Stimulated activated CD4-positive, alpha-beta T cell treated with anti-CD3 and anti-CD28 coated beads, Interleukin-15, amount 100 ng/mL, for 1 hour (primary cell): ENCODE data around the gene CHID1.

Source experiments
- DNase-seq, 2 donors: peaks; one replicate each; pipeline ENCODE4 v3.0.0-alpha.2; 2020; ENCODE audit warnings: low read depth in 1 of 2, low spot score in 1 of 2

The CHID1 gene

DNA sequence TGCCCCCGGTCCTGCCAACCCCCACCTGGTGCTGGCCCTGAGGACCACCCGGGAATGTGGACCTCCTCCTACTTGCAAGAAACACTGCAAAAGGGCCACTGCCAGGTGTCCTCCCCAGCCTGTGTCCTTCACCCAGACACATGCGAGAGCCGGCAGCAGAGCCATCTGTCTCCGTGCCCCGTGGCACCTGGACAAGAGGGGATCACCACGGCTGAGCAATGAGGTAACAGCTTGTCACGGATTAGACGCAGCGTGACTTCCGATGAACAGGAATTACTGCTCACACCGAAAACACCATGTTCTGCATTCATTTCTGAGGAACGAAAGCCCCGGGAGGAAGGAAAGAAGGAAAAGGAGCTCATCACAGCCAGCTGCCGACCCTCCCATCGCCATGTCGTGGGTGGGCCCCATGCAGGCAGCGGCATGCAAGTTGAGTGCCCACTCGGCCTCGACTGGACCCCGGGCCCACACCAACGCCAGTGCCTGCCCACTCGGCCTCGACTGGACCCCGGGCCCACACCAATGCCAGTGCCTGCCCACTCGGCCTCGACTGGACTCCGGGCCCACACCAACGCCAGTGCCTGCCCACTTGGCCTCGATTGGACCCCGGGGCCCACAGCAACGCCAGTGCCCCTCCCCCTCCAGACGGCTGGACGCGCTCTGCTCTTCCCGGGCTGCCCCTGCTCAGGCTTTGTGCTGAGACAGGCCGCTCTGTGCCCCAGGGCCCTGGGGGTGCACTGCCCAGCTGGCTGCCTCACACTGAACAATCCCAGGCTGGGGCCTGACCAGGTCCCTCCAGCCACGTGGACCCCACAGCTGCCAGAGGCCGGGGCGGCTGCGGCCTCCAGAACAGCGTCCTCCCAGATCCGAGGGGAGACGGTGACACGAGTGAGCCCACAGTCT lies 22.0 kb downstream of the CHID1 start:
- no peak for DNase-seq

DNA sequence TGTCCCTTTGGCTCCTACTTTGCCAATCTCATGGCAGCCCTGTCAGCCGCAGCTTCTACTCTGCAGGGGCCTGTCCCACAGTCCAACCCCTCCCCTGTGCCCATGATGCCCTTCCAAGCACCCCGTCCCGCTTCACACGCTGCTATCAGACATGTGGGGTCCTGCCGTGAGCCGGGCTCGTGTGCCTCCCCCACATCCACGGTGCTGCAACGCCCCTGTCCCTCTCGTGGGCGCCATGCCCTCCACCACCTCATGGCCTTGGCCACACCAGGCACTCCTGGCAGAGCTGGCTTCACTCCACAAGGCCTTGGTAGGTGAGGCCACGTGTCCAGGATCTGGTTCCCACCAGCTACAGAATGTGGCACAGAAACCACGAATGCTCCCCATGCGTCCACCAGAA lies 23.0 kb downstream of the CHID1 start:
- DNase-seq = no peak

DNA sequence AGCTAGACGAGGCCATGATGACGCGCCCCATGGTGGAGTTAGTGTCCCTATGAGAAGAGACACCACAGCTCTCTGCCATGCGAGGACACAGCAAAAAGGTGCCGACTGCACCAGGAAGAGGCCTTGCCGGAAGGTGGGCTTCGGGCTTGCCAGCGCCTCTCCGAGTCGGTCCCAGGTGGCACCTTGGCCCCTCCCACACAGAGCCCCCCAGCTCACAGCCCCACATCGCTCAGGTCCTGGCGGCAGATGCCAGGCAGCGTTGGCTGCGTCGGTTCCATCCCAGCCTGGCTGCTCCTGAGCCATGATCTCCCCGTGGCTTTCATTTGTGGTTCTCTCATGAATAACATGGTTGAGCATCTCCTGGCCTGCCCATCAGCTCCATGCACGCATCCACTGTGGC lies 24.0 kb downstream of the CHID1 start:
- no peak for DNase-seq

DNA sequence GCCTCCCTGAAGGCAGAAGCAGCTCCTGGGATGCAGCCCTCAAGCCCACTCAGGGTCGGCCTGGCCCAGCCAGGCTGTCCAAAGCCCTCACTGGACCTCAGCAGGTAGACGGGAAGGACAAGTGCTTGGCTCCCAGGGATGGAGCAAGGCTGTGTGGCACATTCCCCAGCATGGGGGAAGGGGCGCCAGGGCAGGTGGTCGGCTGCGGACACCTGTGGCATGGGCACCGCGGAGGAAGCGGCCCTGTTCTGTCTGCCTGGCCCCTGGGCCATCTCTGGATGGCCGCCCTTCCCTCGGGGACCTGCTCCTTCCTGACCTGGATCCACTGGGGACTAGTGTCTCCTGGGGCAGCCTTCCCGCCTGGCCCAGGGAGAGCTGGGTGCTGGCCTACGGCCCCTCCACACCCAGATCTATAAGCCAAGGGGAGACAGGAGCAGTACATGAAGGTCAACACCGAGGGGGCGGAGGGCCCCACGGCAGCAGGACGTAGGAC lies 26.0 kb downstream of the CHID1 start:
- DNase-seq = no peak

DNA sequence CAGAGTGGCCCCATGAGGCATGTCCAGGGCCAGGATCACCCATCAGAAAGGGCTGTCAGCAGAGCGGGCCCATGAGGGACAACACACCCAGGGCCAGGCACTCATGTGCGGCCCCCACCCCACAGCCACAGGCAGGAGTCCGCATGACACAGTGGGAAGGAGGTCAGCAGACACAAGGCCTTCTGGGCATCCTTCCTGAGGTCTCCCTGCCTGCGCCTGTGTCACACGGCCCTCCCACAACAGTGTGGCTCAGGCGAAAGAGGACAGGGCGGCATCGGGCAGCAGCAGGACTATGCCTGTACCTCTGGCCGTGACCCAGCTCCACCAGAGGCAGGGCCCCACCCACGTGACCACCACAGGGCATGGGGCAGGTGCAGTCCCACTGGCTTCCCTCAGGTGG lies 27.1 kb downstream of the CHID1 start:
- DNase-seq = no peak

DNA sequence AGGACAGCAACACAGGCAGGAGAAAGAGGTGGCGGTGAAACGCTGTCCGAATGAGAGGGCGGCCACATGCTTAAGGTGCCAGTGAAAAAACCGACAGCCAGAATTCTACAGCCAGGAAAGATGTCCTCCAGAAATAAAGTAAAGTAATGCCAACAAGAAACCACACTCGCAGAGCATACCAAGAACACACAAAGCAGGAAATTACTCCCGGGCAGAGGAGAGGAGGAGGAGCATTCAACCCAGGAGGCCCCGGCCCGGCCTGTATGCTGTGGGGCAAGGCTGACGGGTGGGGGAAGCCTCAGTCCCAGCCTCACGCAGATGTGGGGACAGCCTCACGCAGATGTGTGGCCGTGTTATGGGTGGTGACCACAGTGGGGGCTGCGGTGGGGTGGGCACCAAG lies 28.0 kb downstream of the CHID1 start:
- DNase-seq = no peak

DNA sequence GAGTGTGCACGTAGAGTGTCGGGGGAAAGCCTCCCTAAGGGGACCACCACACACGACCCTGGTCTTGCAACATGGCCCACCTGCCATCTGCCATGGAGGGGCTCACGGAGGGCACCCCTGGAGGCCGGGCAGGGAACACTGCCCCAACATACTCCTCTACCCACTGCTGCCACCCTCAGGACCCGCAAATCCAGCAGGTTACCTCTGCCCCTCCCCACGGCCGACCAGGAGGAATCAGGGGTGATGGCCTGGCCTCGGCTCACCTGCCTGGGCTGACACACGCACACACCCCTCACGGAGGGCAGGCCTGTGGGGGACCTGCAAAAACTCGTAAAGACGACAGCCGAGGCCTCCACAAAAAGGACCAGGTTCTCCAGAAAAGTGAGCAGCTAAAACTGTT lies 30.2 kb downstream of the CHID1 start:
- no peak for DNase-seq

DNA sequence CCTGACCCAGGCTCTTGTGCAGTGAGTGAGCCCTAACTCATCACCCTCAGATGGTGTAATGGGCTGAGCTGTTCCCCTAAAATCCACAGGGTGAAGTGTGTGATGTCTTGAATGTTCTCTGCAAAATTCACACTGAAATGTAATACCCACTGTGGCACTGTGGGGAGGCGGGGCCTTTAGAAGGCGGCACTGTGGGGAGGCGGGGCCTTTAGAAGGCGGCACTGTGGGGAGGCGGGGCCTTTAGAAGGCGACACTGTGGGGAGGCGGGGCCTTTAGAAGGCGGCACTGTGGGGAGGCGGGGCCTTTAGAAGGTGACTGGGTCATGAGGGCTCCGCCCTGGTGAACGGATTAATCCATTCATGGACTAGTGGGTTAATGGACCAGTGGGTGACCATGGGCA lies 33.0 kb downstream of the CHID1 start:
- DNase-seq = no peak

DNA sequence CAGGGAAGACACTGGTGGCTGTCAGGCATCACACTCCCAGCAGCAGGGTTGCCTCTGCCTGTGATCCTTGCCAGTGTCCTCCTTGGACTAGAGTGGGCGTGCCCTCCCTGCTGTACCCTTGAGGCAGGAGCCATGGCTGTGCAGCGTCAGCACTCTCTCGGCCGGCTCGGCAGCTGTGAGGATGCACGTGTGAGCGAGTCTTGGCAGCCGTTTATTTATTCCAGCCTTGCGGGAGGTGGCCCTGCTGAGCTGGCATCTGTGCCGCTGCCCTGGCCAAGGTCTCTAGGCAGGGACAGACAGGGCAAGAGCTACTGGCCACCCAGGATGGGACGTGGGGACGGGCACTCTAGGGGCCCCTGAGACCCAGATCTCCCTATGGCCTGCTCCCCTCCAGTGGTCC lies 34.1 kb downstream of the CHID1 start:
- no peak for DNase-seq

DNA sequence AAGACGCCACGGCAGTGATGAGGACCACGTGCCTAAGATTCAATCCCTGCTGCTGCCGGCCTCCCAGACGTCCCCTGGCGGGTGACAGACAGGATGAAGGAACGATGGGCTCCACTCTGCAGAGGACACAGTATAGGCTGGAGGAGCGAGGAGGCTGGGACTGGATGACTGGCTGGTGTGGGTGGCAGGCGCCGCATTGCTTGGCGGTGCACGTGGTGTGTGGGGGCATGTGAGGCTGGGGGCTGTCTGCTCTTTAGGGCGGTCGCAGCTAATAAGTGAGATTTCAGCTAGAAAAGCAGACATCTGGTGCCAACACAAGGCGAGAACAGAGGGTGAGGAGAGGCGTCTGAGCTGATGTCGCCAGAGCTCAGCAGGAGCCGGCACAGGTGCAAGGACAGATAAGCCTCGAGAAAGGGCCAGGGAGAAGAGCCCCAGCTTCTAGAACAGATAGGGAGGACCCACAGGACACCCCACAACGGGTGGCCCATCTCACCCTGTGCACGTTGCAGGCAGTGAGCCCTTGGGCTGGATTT lies 34.8 kb downstream of the CHID1 start:
- no peak for DNase-seq

DNA sequence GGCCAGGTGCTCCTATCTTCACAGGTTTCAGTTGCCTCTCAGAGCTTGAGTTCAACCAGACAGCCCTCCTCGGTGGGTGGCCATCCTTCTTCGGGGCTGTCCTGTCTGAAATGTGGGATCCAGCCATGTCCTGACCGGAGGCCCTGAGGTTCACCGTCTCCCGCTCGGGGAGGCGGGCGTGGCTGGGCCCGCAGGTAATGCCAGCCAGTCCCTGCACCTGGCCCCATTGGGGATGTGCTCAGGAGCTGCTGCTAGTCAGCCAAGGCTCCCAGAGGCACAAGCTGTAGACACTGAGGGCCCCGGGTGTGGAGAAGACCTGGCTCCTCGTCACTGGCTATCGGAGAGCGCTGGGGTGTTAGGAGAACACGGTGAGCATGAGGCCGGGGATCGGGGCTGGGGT lies 35.4 kb downstream of the CHID1 start:
- DNase-seq = no peak

DNA sequence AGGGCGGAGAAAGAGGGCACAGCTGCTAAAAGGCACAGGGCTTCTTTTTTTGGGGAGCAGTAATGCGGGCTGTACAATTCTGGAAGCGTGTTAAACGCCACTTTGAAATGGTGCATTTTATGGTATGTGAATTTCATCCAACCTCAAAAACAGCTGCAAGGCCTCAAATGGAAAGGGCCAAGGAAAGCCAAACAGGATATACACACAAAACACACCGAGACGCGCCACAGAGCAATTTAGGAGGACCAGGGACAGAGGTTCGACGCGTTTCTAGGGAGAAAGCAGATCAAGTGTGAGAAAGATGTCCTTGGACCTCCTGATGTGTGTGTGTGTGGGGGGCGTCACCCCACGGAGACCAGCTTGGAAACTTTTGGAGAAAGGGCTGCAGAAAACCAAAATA lies 36.9 kb downstream of the CHID1 start:
- DNase-seq = no peak

DNA sequence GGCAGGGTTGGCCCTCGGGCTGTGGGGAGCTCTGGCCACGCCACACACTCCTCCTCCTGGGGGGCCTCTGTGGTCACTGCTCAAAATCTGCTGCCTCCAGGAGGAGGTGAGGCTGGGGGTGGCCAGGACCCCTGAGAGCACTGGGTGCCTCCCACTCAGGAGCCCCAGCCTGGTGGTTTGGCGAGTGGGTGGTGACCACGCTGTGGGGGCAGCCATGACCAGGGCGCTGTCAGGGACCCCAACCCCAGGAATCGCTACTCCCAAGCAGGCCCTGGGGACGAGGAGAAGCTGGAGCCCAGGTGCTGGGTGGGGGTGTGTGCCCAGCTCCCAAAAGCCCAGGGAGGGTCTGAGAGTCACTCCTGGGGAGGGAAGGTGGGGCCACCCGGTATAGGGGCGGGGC lies 37.8 kb downstream of the CHID1 start:
- no peak for DNase-seq

DNA sequence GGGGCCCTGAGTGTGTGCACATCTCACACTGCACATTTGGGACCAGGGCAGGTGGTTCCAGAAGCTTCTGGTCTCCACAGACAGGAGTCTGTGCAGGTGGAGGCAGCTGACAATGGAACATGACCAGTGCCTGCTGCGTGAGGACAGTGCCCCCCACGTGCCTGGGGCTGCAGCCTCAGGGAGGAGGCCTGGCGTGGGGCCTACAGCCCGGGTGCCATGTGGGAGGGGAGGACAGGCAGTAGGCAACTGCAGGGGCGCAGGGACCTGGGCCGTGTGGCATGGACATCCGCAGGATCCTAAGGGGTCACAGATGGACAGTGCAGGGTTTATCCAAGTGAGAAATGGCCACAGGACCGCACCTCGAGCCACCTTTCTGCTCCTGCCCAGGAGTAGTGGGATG lies 39.1 kb downstream of the CHID1 start:
- DNase-seq = no peak

DNA sequence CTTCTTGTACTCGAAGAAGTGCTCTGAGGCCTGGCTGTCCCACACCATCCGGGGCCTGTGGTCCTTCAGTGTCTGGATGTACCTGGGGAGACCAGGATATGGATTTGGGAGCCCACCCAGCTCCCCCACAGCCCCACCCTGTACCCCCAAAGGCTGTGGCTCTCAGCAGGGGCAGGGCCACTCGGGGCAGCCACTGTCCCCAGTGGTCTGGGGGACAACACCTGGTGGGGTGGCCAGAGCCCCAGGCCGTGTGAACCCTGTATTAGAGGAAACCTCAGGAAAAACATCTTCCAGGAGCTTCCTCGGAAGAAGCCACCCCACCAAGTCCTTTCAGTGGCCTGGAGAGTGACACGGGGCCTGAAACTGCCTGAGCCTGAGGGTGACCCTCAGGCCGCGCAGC lies 40.2 kb downstream of the CHID1 start:
- no peak for DNase-seq

DNA sequence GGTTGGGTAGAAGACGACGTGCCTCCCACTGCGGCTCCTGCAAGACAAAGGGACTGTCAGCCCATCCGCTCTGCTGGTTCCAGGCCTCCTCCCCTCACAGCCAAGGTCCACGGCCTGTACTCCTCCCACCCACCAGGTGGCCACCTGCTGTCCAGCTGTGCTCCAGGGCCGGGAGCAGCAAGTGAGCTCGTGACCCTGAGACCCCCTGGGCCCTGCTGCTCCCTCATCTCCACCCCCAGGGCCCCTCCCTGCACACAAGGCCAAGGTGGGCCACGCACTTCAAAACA lies 40.5 kb downstream of the CHID1 start:
- DNase-seq = no peak

DNA sequence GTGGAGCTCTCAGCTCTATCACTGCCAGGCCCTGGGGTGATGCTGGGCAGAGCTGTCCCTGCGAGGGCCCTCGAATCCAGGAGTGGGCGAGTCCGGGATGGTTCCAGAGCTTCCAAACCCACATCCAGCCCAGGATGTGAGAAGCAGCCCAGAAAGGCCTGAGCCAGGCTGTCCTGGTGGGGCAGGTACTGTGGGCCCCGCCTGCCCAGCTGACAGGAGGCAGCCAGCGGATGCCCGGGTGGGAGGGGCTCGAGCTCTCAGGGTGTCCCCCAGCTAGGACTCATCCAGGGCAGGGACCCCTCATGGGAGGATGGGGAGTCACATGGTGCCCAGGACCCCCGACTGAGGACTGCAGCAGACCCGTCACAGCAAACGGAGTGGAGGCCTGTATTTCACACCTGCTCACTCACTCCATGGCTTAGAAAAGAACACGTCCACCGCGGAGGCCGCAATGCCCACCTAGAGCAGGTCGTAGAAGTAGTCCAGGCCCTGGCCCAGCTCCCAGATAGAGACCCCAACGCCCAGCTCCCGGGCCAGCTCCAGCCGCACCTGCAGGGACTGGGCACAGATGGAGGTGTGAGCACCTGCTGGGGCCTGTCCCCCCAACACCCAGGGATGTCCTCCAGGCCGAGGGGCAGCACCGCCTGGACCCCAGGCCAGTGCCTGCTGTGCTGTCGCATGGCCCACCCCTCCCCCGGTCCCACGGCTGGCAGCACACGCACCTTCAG lies 41.0 kb downstream of the CHID1 start:
- no peak for DNase-seq

DNA sequence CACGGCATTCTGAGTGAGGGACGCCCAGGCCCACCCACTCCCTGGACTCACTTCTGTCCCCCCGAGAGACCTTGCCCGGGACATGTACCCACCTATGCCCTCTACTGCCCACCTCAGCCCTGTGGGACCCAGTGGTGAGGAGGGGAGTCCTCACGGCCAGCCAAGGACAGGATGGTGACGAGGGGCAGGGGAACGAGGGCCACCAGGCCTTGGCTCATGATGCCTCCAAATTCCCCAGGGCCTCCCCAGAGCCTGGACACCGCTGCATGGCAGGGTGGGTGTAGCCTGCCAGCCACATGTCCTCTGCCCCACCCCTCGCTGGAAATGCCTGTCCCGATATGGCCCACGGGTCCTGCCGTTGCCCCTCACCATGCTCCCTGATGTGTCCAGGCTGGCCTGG lies 41.8 kb downstream of the CHID1 start:
- no peak for DNase-seq

DNA sequence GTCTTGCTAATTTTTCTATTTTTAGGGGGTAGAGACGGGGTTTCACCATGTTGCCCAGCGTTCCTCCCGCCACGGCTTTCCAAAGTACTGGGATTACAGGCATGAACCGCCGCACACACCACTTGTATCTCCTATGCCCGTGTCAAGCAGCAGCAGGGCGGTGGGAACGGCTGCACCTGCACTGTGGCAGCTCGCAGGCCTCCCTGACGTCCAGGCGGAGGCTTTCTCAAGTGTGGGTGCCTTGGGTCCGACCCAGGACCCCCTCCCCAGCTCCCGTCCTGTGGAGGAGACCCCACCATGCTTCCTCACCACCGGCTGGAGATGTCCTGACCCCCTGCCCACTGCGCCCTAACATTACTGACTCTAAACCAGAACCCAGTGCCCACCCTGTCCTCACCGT lies 42.2 kb downstream of the CHID1 start:
- DNase-seq = no peak

DNA sequence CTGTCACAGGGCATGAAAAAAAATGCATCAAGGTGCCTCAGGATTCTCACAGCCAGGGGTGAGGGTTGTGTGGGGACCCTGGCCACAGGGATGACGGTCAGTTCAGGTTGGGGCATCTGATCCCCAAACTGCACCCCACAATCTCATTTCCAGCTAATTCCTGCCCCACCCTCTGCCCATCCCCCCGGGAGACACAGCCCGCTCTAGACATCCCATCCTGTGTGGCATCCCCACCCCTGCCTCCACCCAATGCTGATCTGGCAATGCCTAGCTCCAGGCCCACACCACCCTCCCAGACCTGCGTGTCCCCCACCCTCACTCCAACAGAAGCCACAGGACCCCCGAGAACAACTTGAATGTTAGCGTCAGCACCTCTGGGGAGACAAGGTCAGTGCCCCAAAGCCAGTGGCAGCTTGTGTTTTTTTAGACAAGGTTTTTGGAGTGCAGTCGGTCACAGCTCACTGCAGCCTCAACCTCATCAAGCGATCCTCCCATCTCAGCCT lies 42.7 kb downstream of the CHID1 start:
- no peak for DNase-seq

DNA sequence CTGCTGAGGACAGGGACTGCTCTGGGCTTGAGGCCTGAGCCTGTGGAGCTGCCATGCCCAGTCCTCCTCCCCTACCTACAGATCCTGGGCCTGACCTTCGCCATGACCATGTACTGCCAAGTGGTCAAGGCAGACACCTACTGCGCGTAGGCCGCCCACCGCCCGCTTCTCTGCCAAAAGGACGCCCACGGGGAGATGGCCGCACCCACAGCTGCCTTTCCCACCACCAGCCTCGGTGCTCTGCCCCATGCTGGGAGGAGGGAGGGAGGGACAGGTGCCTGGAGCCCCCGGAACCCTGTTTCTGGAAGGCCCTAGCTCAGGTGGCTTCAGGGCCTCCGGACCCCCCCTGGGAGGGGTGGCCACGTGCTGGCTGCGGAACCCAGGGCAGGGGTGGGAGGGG lies 44.1 kb downstream of the CHID1 start:
- no peak for DNase-seq
